Trophoblast cell (in vitro differentiated cells and primary cell): ENCODE measurements around the gene KRTAP1-4. TPM values are rescaled to one million over a fixed set of nuclear protein-coding genes. Genes with fewer than 3 reads are reported as not detected.

Source experiments
- DNase-seq, 2 donors: peaks; one replicate each; pipeline ENCODE4 v3.0.0-alpha.2; 2016
- H2AFZ ChIP-seq: 2 replicates; pipeline ENCODE4 v1.6.1; 2013; ENCODE audit warnings: low read length, moderate library complexity, mild to moderate bottlenecking; ENCODE audit not compliant: insufficient read depth, poor library complexity
- H2AK5ac ChIP-seq: 2 replicates; pipeline ENCODE4 v1.6.1; 2013; ENCODE audit warnings: mild to moderate bottlenecking, low read length
- H2BK120ac ChIP-seq: 2 replicates; pipeline ENCODE4 v1.6.1; 2013; ENCODE audit warnings: low read length, mild to moderate bottlenecking, moderate library complexity; ENCODE audit not compliant: insufficient read depth, poor library complexity
- H2BK12ac ChIP-seq: 2 replicates; pipeline ENCODE4 v1.6.1; 2013; ENCODE audit warnings: mild to moderate bottlenecking, low read length, moderate library complexity
- H2BK5ac ChIP-seq: 2 replicates; pipeline ENCODE4 v1.6.1; 2013; ENCODE audit warnings: low read length, low read depth, moderate library complexity, mild to moderate bottlenecking; ENCODE audit not compliant: poor library complexity
- H3K14ac ChIP-seq: 2 replicates; pipeline ENCODE4 v1.6.1; 2013; ENCODE audit warnings: mild to moderate bottlenecking, low read length
- H3K18ac ChIP-seq: 2 replicates; pipeline ENCODE4 v1.6.1; 2013; ENCODE audit warnings: mild to moderate bottlenecking, low read length
- H3K23ac ChIP-seq: 2 replicates; pipeline ENCODE4 v1.6.1; 2013; ENCODE audit warnings: low read length
- H3K27ac ChIP-seq: 2 replicates; pipeline ENCODE4 v1.5.1; 2013; ENCODE audit warnings: low read depth, mild to moderate bottlenecking, inconsistent platforms, low read length, moderate library complexity
- H3K27me3 ChIP-seq: 2 replicates; pipeline ENCODE4 v1.6.1; 2013; ENCODE audit warnings: inconsistent platforms, mild to moderate bottlenecking, low read length, moderate library complexity; ENCODE audit not compliant: insufficient read depth
- H3K36me3 ChIP-seq, 2 experiments: 1 replicate in 1 of 2; 2 replicates in 1 of 2; pipeline ENCODE4 v1.6.1; 2013; ENCODE audit warnings: low read length in 2 of 2, mild to moderate bottlenecking in 2 of 2, moderate library complexity in 1 of 2; ENCODE audit not compliant: insufficient read depth in 2 of 2, control insufficient read depth in 1 of 2
- H3K4ac ChIP-seq: 2 replicates; pipeline ENCODE4 v1.6.1; 2013; ENCODE audit warnings: low read depth, mild to moderate bottlenecking, low read length, moderate library complexity
- H3K4me1 ChIP-seq, 2 experiments: 1 replicate in 1 of 2; 2 replicates in 1 of 2; pipeline ENCODE4 v1.6.1; 2013; ENCODE audit warnings: low read length in 2 of 2, mild to moderate bottlenecking in 2 of 2, moderate library complexity in 1 of 2; ENCODE audit not compliant: insufficient read depth in 2 of 2, control insufficient read depth in 1 of 2
- H3K4me2 ChIP-seq: 2 replicates; pipeline ENCODE4 v1.6.1; 2013; ENCODE audit warnings: inconsistent platforms, mild to moderate bottlenecking, low read length, moderate library complexity
- H3K4me3 ChIP-seq: 2 replicates; pipeline ENCODE4 v1.5.1; 2013; ENCODE audit warnings: mild to moderate bottlenecking, low read depth, low read length, inconsistent platforms
- H3K79me1 ChIP-seq: one replicate; pipeline ENCODE4 v1.6.1; 2013; ENCODE audit warnings: low read length
- H3K79me2 ChIP-seq: 2 replicates; pipeline ENCODE4 v1.6.1; 2013; ENCODE audit warnings: low read length, mild to moderate bottlenecking; ENCODE audit not compliant: control insufficient read depth, insufficient read depth, poor library complexity
- H3K9ac ChIP-seq: 2 replicates; pipeline ENCODE4 v1.6.1; 2013; ENCODE audit warnings: mild to moderate bottlenecking, low read length
- H3K9me3 ChIP-seq: 2 replicates; pipeline ENCODE4 v1.6.1; 2013; ENCODE audit warnings: low read depth, mild to moderate bottlenecking, control low read depth, inconsistent platforms, low read length; ENCODE audit not compliant: insufficient read depth
- H4K12ac ChIP-seq: 2 replicates; pipeline ENCODE4 v1.6.1; 2013; ENCODE audit warnings: low read depth, mild to moderate bottlenecking, low read length, moderate library complexity
- H4K8ac ChIP-seq: 2 replicates; pipeline ENCODE4 v1.6.1; 2013; ENCODE audit warnings: low read depth, mild to moderate bottlenecking, low read length, moderate library complexity
- H4K91ac ChIP-seq: one replicate; pipeline ENCODE4 v1.6.1; 2013; ENCODE audit warnings: low read depth, mild to moderate bottlenecking, low read length, moderate library complexity
- WGBS: extraction: QIAGEN DNeasy Blood & Tissue Kit; methylation state at CpG from one replicate; pipeline ENCODE4 v1.1.7; 2013; ENCODE audit warnings: missing lambda C conversion rate; ENCODE audit not compliant: insufficient read length, insufficient coverage; ENCODE audit errors: extremely low coverage; 5-methylcytosine and 5-hydroxymethylcytosine counted together
- polyA plus RNA-seq: library from polyadenylated mRNA; stranded (reverse); fragments of 200-250 nt; gene quantifications from 2 replicates; pipeline ENCODE4 v1.2.3, GENCODE V29; 2013

KRTAP1-4 gene
- polyA plus RNA-seq: not detected in 2 replicates

- H3K9me3 ChIP-seq: no peaks in the 10 kb centered on the region
- no peak within 1 kb of the TSS for H3K27ac ChIP-seq
- no peak within 1 kb of the TSS for H4K8ac ChIP-seq
- H2AFZ ChIP-seq: no peak within 1 kb of the TSS
- H3K23ac ChIP-seq: no peak within 1 kb of the TSS
- no peaks in the 10 kb centered on the region for H3K36me3 ChIP-seq
- no peak within 1 kb of the TSS for H3K4me2 ChIP-seq
- no CpG with 5 or more reads among the region's 12 CpGs for WGBS
- DNase-seq: no peak
- no peaks in the 10 kb centered on the region for H3K4me1 ChIP-seq
- H4K12ac ChIP-seq: no peak within 1 kb of the TSS
- no peaks in the 10 kb centered on the region for H3K79me2 ChIP-seq
- H3K18ac ChIP-seq: no peak within 1 kb of the TSS
- H2AK5ac ChIP-seq: no peak within 1 kb of the TSS
- H3K79me1 ChIP-seq: no peaks in the 10 kb centered on the region
- no peak within 1 kb of the TSS for H2BK5ac ChIP-seq
- H3K14ac ChIP-seq: no peak within 1 kb of the TSS
- no peak within 1 kb of the TSS for H3K4me3 ChIP-seq
- no peak within 1 kb of the TSS for H2BK120ac ChIP-seq
- H2BK12ac ChIP-seq: no peak within 1 kb of the TSS
- no peaks in the 10 kb centered on the region for H3K27me3 ChIP-seq
- H4K91ac ChIP-seq: no peak within 1 kb of the TSS
- no peak within 1 kb of the TSS for H3K9ac ChIP-seq
- H3K4ac ChIP-seq: no peak within 1 kb of the TSS
Observed at GRCh38 chr17:41029633-41030245, at the start of gene KRTAP1-4. TSS of gene KRTAP1-4 (minus strand) at chr17:41030195. CDS start at chr17:41030078, 117 bp downstream.

- H3K14ac ChIP-seq: no peak overlapping the region
- no peaks in the 10 kb centered on the region for H3K9me3 ChIP-seq
- H3K36me3 ChIP-seq: no peaks in the 10 kb centered on the region
- H4K12ac ChIP-seq: no peak overlapping the region
- no peak overlapping the region for H2AFZ ChIP-seq
- DNase-seq: no peak
- H2BK12ac ChIP-seq: no peak overlapping the region
- H4K91ac ChIP-seq: no peak overlapping the region
- H3K23ac ChIP-seq: no peak overlapping the region
- no peaks in the 10 kb centered on the region for H3K27me3 ChIP-seq
- no peak overlapping the region for H2BK5ac ChIP-seq
- H3K4me1 ChIP-seq: no peaks in the 10 kb centered on the region
- no peaks in the 10 kb centered on the region for H3K79me2 ChIP-seq
- no peak overlapping the region for H3K4ac ChIP-seq
- H2BK120ac ChIP-seq: no peak overlapping the region
- no peak overlapping the region for H4K8ac ChIP-seq
- no peaks in the 10 kb centered on the region for H3K79me1 ChIP-seq
- H3K9ac ChIP-seq: no peak overlapping the region
- no peak overlapping the region for H3K18ac ChIP-seq
- H3K4me3 ChIP-seq: no peak overlapping the region
- no peak overlapping the region for H3K4me2 ChIP-seq
- H2AK5ac ChIP-seq: no peak overlapping the region
- H3K27ac ChIP-seq: no peak overlapping the region
Observed at GRCh38 chr17:41076788-41077187, 46.8 kb upstream of the KRTAP1-4 start.

GRCh38 chr17:41073676-41074075 lies 43.7 kb upstream of the KRTAP1-4 start:
- no peak overlapping the region for H4K12ac ChIP-seq
- no peak overlapping the region for H3K14ac ChIP-seq
- H3K18ac ChIP-seq: no peak overlapping the region
- H3K27me3 ChIP-seq: no peaks in the 10 kb centered on the region
- H2BK5ac ChIP-seq: no peak overlapping the region
- H3K4ac ChIP-seq: no peak overlapping the region
- no peak overlapping the region for H3K27ac ChIP-seq
- H4K91ac ChIP-seq: no peak overlapping the region
- no peak overlapping the region for H4K8ac ChIP-seq
- no CpG with 5 or more reads among the region's 2 CpGs for WGBS
- no peak overlapping the region for H3K23ac ChIP-seq
- H3K79me2 ChIP-seq: no peaks in the 10 kb centered on the region
- no peak overlapping the region for H2BK120ac ChIP-seq
- H3K4me2 ChIP-seq: no peak overlapping the region
- H2BK12ac ChIP-seq: no peak overlapping the region
- no peak overlapping the region for H2AFZ ChIP-seq
- no peak overlapping the region for H3K9ac ChIP-seq
- no peak for DNase-seq
- H2AK5ac ChIP-seq: no peak overlapping the region
- no peaks in the 10 kb centered on the region for H3K79me1 ChIP-seq
- no peaks in the 10 kb centered on the region for H3K9me3 ChIP-seq
- H3K4me3 ChIP-seq: no peak overlapping the region
- no peaks in the 10 kb centered on the region for H3K4me1 ChIP-seq
- no peaks in the 10 kb centered on the region for H3K36me3 ChIP-seq

- H3K4me3 ChIP-seq: no peak overlapping the region
- no peak overlapping the region for H4K12ac ChIP-seq
- no peak overlapping the region for H3K23ac ChIP-seq
- no peaks in the 10 kb centered on the region for H3K79me1 ChIP-seq
- no peaks in the 10 kb centered on the region for H3K36me3 ChIP-seq
- no peak overlapping the region for H3K27ac ChIP-seq
- H3K4me1 ChIP-seq: no peaks in the 10 kb centered on the region
- no peak overlapping the region for H4K8ac ChIP-seq
- no peak overlapping the region for H2AK5ac ChIP-seq
- no peak overlapping the region for H2BK120ac ChIP-seq
- H2AFZ ChIP-seq: no peak overlapping the region
- no peak overlapping the region for H2BK5ac ChIP-seq
- H3K14ac ChIP-seq: no peak overlapping the region
- no peaks in the 10 kb centered on the region for H3K79me2 ChIP-seq
- no peak overlapping the region for H4K91ac ChIP-seq
- H3K18ac ChIP-seq: no peak overlapping the region
- H2BK12ac ChIP-seq: no peak overlapping the region
- no peak for DNase-seq
- WGBS: no CpG with 5 or more reads among the region's 5 CpGs
- no peak overlapping the region for H3K4me2 ChIP-seq
- no peak overlapping the region for H3K4ac ChIP-seq
- no peaks in the 10 kb centered on the region for H3K9me3 ChIP-seq
- no peaks in the 10 kb centered on the region for H3K27me3 ChIP-seq
- no peak overlapping the region for H3K9ac ChIP-seq
Observed at GRCh38 chr17:41071606-41072360, 41.8 kb upstream of the KRTAP1-4 start.
